H9 (cell line): ENCODE results near the gene PCSK9. TPM values are rescaled to one million over a fixed set of nuclear protein-coding genes. Genes with fewer than 3 reads are reported as not detected.
"Not testable (repeated sequence)": the region's sequence is repeated elsewhere in the genome, so short reads cannot be mapped to it uniquely, and the experiment has no call there.

Experiments
- DNase-seq: peaks from one replicate; pipeline ENCODE4 v3.0.0-alpha.2; 2017
- H2AFZ ChIP-seq: one replicate; pipeline ENCODE4 v1.6.1; 2013; ENCODE audit warnings: mild to moderate bottlenecking, low read length, control low read depth, moderate library complexity
- H2AK5ac ChIP-seq: 2 replicates; pipeline ENCODE4 v1.6.1; 2013; ENCODE audit warnings: low read length, control low read depth, mixed read lengths; ENCODE audit not compliant: insufficient read length
- H2BK120ac ChIP-seq: one replicate; pipeline ENCODE4 v1.6.1; 2013; ENCODE audit warnings: low read depth, mild to moderate bottlenecking, low read length, control low read depth, inconsistent platforms; ENCODE audit not compliant: poor library complexity, severe bottlenecking
- H2BK12ac ChIP-seq: 2 replicates; pipeline ENCODE4 v1.6.1; 2013; ENCODE audit warnings: low read length, control low read depth, mixed read lengths, low read depth; ENCODE audit not compliant: insufficient read length
- H2BK15ac ChIP-seq: 2 replicates; pipeline ENCODE4 v1.6.1; 2013; ENCODE audit warnings: low read depth, low read length, control low read depth
- H2BK20ac ChIP-seq: one replicate; pipeline ENCODE4 v1.6.1; 2013; ENCODE audit warnings: low read depth, mild to moderate bottlenecking, low read length, control low read depth, inconsistent platforms; ENCODE audit not compliant: poor library complexity, severe bottlenecking
- H2BK5ac ChIP-seq: 2 replicates; pipeline ENCODE4 v1.6.1; 2013; ENCODE audit warnings: low read length, control low read depth, mixed read lengths; ENCODE audit not compliant: insufficient read length
- H3K14ac ChIP-seq: 2 replicates; pipeline ENCODE4 v1.6.1; 2013; ENCODE audit warnings: low read length, control low read depth; ENCODE audit not compliant: insufficient read depth
- H3K18ac ChIP-seq: 2 replicates; pipeline ENCODE4 v1.6.1; 2013; ENCODE audit warnings: low read depth, mild to moderate bottlenecking, mixed read lengths, low read length, control low read depth; ENCODE audit not compliant: insufficient read length
- H3K23ac ChIP-seq: 2 replicates; pipeline ENCODE4 v1.6.1; 2013; ENCODE audit warnings: low read length, control low read depth, mixed read lengths, low read depth; ENCODE audit not compliant: insufficient read length
- H3K23me2 ChIP-seq: 2 replicates; pipeline ENCODE4 v1.6.1; 2013; ENCODE audit warnings: low read depth, mild to moderate bottlenecking, mixed read lengths, low read length, control low read depth; ENCODE audit not compliant: insufficient read length, poor library complexity, severe bottlenecking
- H3K27ac ChIP-seq: 2 replicates; pipeline ENCODE4 v1.5.1; 2013; ENCODE audit warnings: low read length, control low read depth, mixed read lengths, low read depth; ENCODE audit not compliant: insufficient read length
- H3K27me3 ChIP-seq: 2 replicates; pipeline ENCODE4 v1.6.1; 2013; ENCODE audit warnings: low read length, control low read depth, inconsistent platforms; ENCODE audit not compliant: insufficient read depth
- H3K4ac ChIP-seq: 2 replicates; pipeline ENCODE4 v1.6.1; 2013; ENCODE audit warnings: low read depth, mild to moderate bottlenecking, control low read depth, inconsistent platforms, low read length, moderate library complexity
- H3K4me1 ChIP-seq: 2 replicates; pipeline ENCODE4 v1.6.1; 2013; ENCODE audit warnings: low read length, control low read depth, inconsistent platforms; ENCODE audit not compliant: insufficient read depth
- H3K4me2 ChIP-seq: 2 replicates; pipeline ENCODE4 v1.6.1; 2013; ENCODE audit warnings: low read length, control low read depth, mixed read lengths; ENCODE audit not compliant: insufficient read length, insufficient read depth
- H3K56ac ChIP-seq: 2 replicates; pipeline ENCODE4 v1.6.1; 2013; ENCODE audit warnings: low read depth, mild to moderate bottlenecking, mixed read lengths, low read length, control low read depth; ENCODE audit not compliant: insufficient read length
- H3K79me1 ChIP-seq: 2 replicates; pipeline ENCODE4 v1.6.1; 2013; ENCODE audit warnings: low read depth, mild to moderate bottlenecking, moderate library complexity, low read length, control low read depth, inconsistent platforms; ENCODE audit not compliant: insufficient read depth, poor library complexity, severe bottlenecking
- H3K79me2 ChIP-seq: 2 replicates; pipeline ENCODE4 v1.6.1; 2013; ENCODE audit warnings: low read length, control low read depth, inconsistent platforms; ENCODE audit not compliant: insufficient read depth
- H3K9ac ChIP-seq: 2 replicates; pipeline ENCODE4 v1.6.1; 2013; ENCODE audit warnings: low read length, control low read depth, mixed read lengths; ENCODE audit not compliant: insufficient read length; ENCODE audit errors: extremely low read depth
- H3K9me3 ChIP-seq: one replicate; pipeline ENCODE4 v1.6.1; 2013; ENCODE audit warnings: low read depth, low read length, inconsistent platforms; ENCODE audit not compliant: control insufficient read depth
- H3T11ph ChIP-seq: one replicate; pipeline ENCODE4 v1.6.1; 2013; ENCODE audit warnings: mild to moderate bottlenecking, low read length, control low read depth, inconsistent platforms
- H4K20me1 ChIP-seq: one replicate; pipeline ENCODE4 v1.6.1; 2013; ENCODE audit not compliant: control insufficient read depth, insufficient read length, insufficient read depth
- H4K5ac ChIP-seq: 2 replicates; pipeline ENCODE4 v1.6.1; 2013; ENCODE audit warnings: low read depth, mild to moderate bottlenecking, mixed read lengths, low read length, control low read depth; ENCODE audit not compliant: insufficient read length
- H4K8ac ChIP-seq: replicated peaks from 2 replicates; pipeline ENCODE4 v1.6.1; 2013; ENCODE audit warnings: low read length, control low read depth, mixed read lengths, low read depth; ENCODE audit not compliant: insufficient read length
- H4K91ac ChIP-seq: 2 replicates; pipeline ENCODE4 v1.6.1; 2013; ENCODE audit warnings: low read depth, mild to moderate bottlenecking, moderate library complexity, mixed read lengths, low read length, control low read depth; ENCODE audit not compliant: insufficient read length
- H3K27ac Mint-ChIP-seq, 3 experiments: 2 replicates in 2 of 3; 3 replicates in 1 of 3; pipeline ENCODE4 v1.8.0; 2020 to 2021; ENCODE audit warnings: mixed read lengths in 3 of 3, mild to moderate bottlenecking in 1 of 3, moderate library complexity in 1 of 3
- H3K27me3 Mint-ChIP-seq: 2 replicates; pipeline ENCODE4 v1.8.0; 2021; ENCODE audit warnings: low read depth, mild to moderate bottlenecking, moderate library complexity, mixed read lengths
- H3K36me3 Mint-ChIP-seq, 3 experiments: 2 replicates in 2 of 3; 3 replicates in 1 of 3; pipeline ENCODE4 v1.8.0; 2020 to 2021; ENCODE audit warnings: low read depth in 3 of 3, mixed read lengths in 3 of 3; ENCODE audit not compliant: insufficient read depth in 1 of 3
- H3K4me1 Mint-ChIP-seq, 2 experiments: 2 replicates each; pipeline ENCODE4 v1.8.0; 2020; ENCODE audit warnings: mixed read lengths in 2 of 2
- H3K4me3 Mint-ChIP-seq, 2 experiments: 2 replicates in 1 of 2; 3 replicates in 1 of 2; pipeline ENCODE4 v1.8.0; 2020 to 2021; ENCODE audit warnings: mild to moderate bottlenecking in 2 of 2, mixed read lengths in 2 of 2, moderate library complexity in 1 of 2
- H3K9me3 Mint-ChIP-seq, 2 experiments: 2 replicates in 1 of 2; 3 replicates in 1 of 2; pipeline ENCODE4 v1.8.0; 2020; ENCODE audit warnings: mild to moderate bottlenecking in 2 of 2, mixed read lengths in 2 of 2, moderate library complexity in 1 of 2
- CTCF ChIP-seq: fragments of 200-600 bp; sonication (generic); conservative IDR thresholded peaks from 3 replicates; pipeline ENCODE4 v1.8.0; 2021; ENCODE audit warnings: antibody characterized with exemption, mild to moderate bottlenecking
- WGBS: extraction: QIAGEN DNeasy Blood & Tissue Kit; methylation state at CpG from one replicate; pipeline ENCODE4 v1.1.7; 2013; ENCODE audit warnings: missing lambda C conversion rate, low lambda C conversion rate, mixed read lengths; ENCODE audit not compliant: insufficient read length; ENCODE audit errors: extremely low coverage; 5-methylcytosine and 5-hydroxymethylcytosine counted together
- total RNA-seq: library from RNA; stranded (reverse); gene quantifications from 2 replicates; pipeline ENCODE4 v1.2.1, GENCODE V29; 2021

Gene PCSK9
- total RNA-seq, 1 experiment from 2014 or later, result 75.1 TPM

GRCh38 chr1:55021942-55022546, 17.3 kb upstream of the PCSK9 start:
- no peak overlapping the region for H3K27ac ChIP-seq
- no CpG with 5 or more reads among the region's 15 CpGs for WGBS

GRCh38 chr1:55024163-55024562, 15.2 kb upstream of the PCSK9 start:
- H2AFZ ChIP-seq, H3K23me2 ChIP-seq, H3K4me3 Mint-ChIP-seq, DNase-seq, H3K79me1 ChIP-seq, H3K9ac ChIP-seq, H3K27me3 Mint-ChIP-seq, H2AK5ac ChIP-seq, H2BK15ac ChIP-seq, H3K9me3 ChIP-seq, H3K23ac ChIP-seq, H3K4ac ChIP-seq, H3K27me3 ChIP-seq, H2BK20ac ChIP-seq, H3K36me3 Mint-ChIP-seq, H3K56ac ChIP-seq, H2BK120ac ChIP-seq, H4K20me1 ChIP-seq, H2BK12ac ChIP-seq, H3K4me2 ChIP-seq, H4K91ac ChIP-seq, H4K8ac ChIP-seq, H4K5ac ChIP-seq, H2BK5ac ChIP-seq, H3T11ph ChIP-seq, H3K14ac ChIP-seq, H3K9me3 Mint-ChIP-seq, H3K18ac ChIP-seq, H3K79me2 ChIP-seq, H3K27ac ChIP-seq, H3K4me1 ChIP-seq: not testable (repeated sequence)
- WGBS, result no CpG with 5 or more reads among the region's 10 CpGs
- Mint-ChIP-seq H3K27ac (peak overlapping the region in 1 of 3 experiments; percentile 47; a peak in 1 of 7 replicates), H3K4me1 (peaks cover 32 to 55% of the 10 kb centered on the region in 2 experiments)

More at GRCh38 chr1:55021942-55022546, 17.3 kb upstream of the PCSK9 start:
- H4K8ac ChIP-seq, result no peak overlapping the region
- Mint-ChIP-seq H3K27me3 (peaks cover 6% of the 10 kb centered on the region), H3K9me3 (peaks cover 0 to 6% of the 10 kb centered on the region in 2 experiments), H3K27ac (peak overlapping the region in 1 of 3 experiments; percentile 94; a peak in 3 of 7 replicates), H3K4me1 (peaks cover 20 to 44% of the 10 kb centered on the region in 2 experiments), H3K36me3 (peaks cover 0 to 6% (median 0%) of the 10 kb centered on the region in 3 experiments; a peak in 3 of 7 replicates), H3K4me3 (no peak overlapping the region)
- no peak overlapping the region for H3K4me2 ChIP-seq
- H4K91ac ChIP-seq, result no peak overlapping the region
- H4K5ac ChIP-seq, result no peak overlapping the region
- H3K23me2 ChIP-seq, result no peaks in the 10 kb centered on the region
- no peak overlapping the region for H2AK5ac ChIP-seq
- no peak overlapping the region for H2BK12ac ChIP-seq
- no peaks in the 10 kb centered on the region for H4K20me1 ChIP-seq
- H2BK5ac ChIP-seq, result no peak overlapping the region
- no peak overlapping the region for H2BK15ac ChIP-seq
- H3K27me3 ChIP-seq, result no peaks in the 10 kb centered on the region
- no peak overlapping the region for H2BK20ac ChIP-seq
- H3K23ac ChIP-seq, result no peak overlapping the region
- H3K79me1 ChIP-seq, result no peaks in the 10 kb centered on the region
- no peaks in the 10 kb centered on the region for H3K9me3 ChIP-seq
- H3T11ph ChIP-seq, result no peak overlapping the region
- peak; percentile 99 for TF ChIP-seq CTCF
- DNase-seq, result peak; percentile 99
- peak overlapping the region; percentile 33; the same call in 1 of the 2 replicates for H3K14ac ChIP-seq
- no peak overlapping the region for H3K4ac ChIP-seq
- peak overlapping the region; percentile 65 for H2AFZ ChIP-seq
- no peak overlapping the region for H2BK120ac ChIP-seq
- H3K18ac ChIP-seq, result peak overlapping the region; percentile 59
- H3K79me2 ChIP-seq, result no peaks in the 10 kb centered on the region
- H3K4me1 ChIP-seq, result peaks cover 4% of the 10 kb centered on the region; the same call in 1 of the 2 replicates
- no peak overlapping the region for H3K9ac ChIP-seq
- no peak overlapping the region for H3K56ac ChIP-seq
